GM23248 (cell line): Measurements from ENCODE around the gene CPSF4L. TPM values are rescaled to one million over a fixed set of nuclear protein-coding genes. Genes with fewer than 3 reads are reported as not detected.

Experiments used
- DNase-seq: peaks from one replicate; pipeline ENCODE4 v3.0.0-alpha.2; 2015
- H2AFZ ChIP-seq: fragments of 200-600 bp; sonication (generic); 2 replicates; pipeline ENCODE4 v1.6.1; 2016; ENCODE audit warnings: antibody characterized with exemption
- H3F3A ChIP-seq: fragments of 200-600 bp; sonication (generic); 2 replicates; pipeline ENCODE4 v1.6.1; 2016; ENCODE audit warnings: mild to moderate bottlenecking, antibody characterized with exemption, mixed run types; ENCODE audit not compliant: insufficient read depth
- H3K27ac ChIP-seq: fragments of 200-600 bp; sonication (generic); 2 replicates; pipeline ENCODE4 v1.5.1; 2016; ENCODE audit warnings: mild to moderate bottlenecking
- H3K27me3 ChIP-seq: fragments of 200-600 bp; sonication (generic); replicated peaks from 2 replicates; pipeline ENCODE4 v1.6.1; 2016; ENCODE audit warnings: mild to moderate bottlenecking; ENCODE audit not compliant: insufficient read depth
- H3K36me3 ChIP-seq: fragments of 200-600 bp; sonication (generic); 2 replicates; pipeline ENCODE4 v1.6.1; 2016; ENCODE audit warnings: low read depth, mild to moderate bottlenecking
- H3K4me1 ChIP-seq: fragments of 200-600 bp; sonication (generic); 2 replicates; pipeline ENCODE4 v1.6.1; 2016; ENCODE audit warnings: mild to moderate bottlenecking; ENCODE audit not compliant: insufficient read depth
- H3K4me2 ChIP-seq: fragments of 200-600 bp; sonication (generic); one replicate; pipeline ENCODE4 v1.6.1; 2016; ENCODE audit warnings: mild to moderate bottlenecking; ENCODE audit not compliant: unreplicated experiment
- H3K4me3 ChIP-seq: fragments of 200-600 bp; sonication (generic); 2 replicates; pipeline ENCODE4 v1.5.1; 2016; ENCODE audit warnings: mild to moderate bottlenecking
- H3K79me2 ChIP-seq: fragments of 200-600 bp; sonication (generic); 2 replicates; pipeline ENCODE4 v1.6.1; 2016; ENCODE audit warnings: mild to moderate bottlenecking; ENCODE audit not compliant: insufficient read depth
- H3K9ac ChIP-seq: fragments of 200-600 bp; sonication (generic); 2 replicates; pipeline ENCODE4 v1.6.1; 2016; ENCODE audit warnings: mild to moderate bottlenecking
- H3K9me2 ChIP-seq: fragments of 200-600 bp; sonication (generic); 2 replicates; pipeline ENCODE4 v1.6.1; 2016; ENCODE audit warnings: mixed run types, mild to moderate bottlenecking, moderate library complexity; ENCODE audit not compliant: insufficient read depth
- H3K9me3 ChIP-seq: fragments of 200-600 bp; sonication (generic); one replicate; pipeline ENCODE4 v1.6.1; 2017; ENCODE audit warnings: low read depth
- H4K20me1 ChIP-seq: fragments of 200-600 bp; sonication (generic); 2 replicates; pipeline ENCODE4 v1.6.0; 2016; ENCODE audit not compliant: insufficient read depth
- EZH2 ChIP-seq: fragments of 200-600 bp; sonication (generic); IDR thresholded peaks from 2 replicates; pipeline ENCODE4 v1.6.1; 2018; ENCODE audit warnings: antibody characterized with exemption, mild to moderate bottlenecking; ENCODE audit not compliant: insufficient read depth, poor library complexity, severe bottlenecking
- EZH2phosphoT487 ChIP-seq: fragments of 200-600 bp; sonication (generic); IDR thresholded peaks from 2 replicates; pipeline ENCODE4 v1.6.1; 2018; ENCODE audit warnings: antibody characterized with exemption, moderate library complexity, mild to moderate bottlenecking, low read depth; ENCODE audit not compliant: insufficient read depth
- WGBS, 2 experiments: methylation state at CpG; one replicate each; pipeline ENCODE4 v1.1.6; 2015 to 2017; ENCODE audit warnings: low lambda C conversion rate in 2 of 2, low coverage in 1 of 2; ENCODE audit errors: missing lambda C conversion rate in 2 of 2; 5-methylcytosine and 5-hydroxymethylcytosine counted together
- in situ Hi-C: fragments of 300-500 bp; cut with MboI; formaldehyde crosslinking; loops from 2 replicates; pipeline ENCODE4 v1.15.0; 2020
- polyA plus RNA-seq: library from polyadenylated mRNA; unstranded; fragments of >200 nt; fragmentation: Nextera tagmentation; extraction: Ambion mirVana; gene quantifications from 2 replicates; pipeline ENCODE4 v1.2.1, GENCODE V29; 2016
- total RNA-seq: library from RNA; depleted of rRNA; stranded (reverse); fragments of >200 nt; shearing (Covaris generic); gene quantifications from 2 replicates; pipeline ENCODE4 v1.2.3, GENCODE V29; 2014

CPSF4L gene
- total and polyA plus RNA-seq, 2 experiments from 2014 or later: not detected

- H3F3A ChIP-seq: peaks cover 21% of the 10 kb centered on the region
- no peaks in the 10 kb centered on the region for H3K9me3 ChIP-seq
- WGBS, 2 experiments: 72 to 75% methylated on average over 3 of the region's 3 CpGs
- H3K9ac ChIP-seq: no peak overlapping the region
- H4K20me1 ChIP-seq: peaks cover 5% of the 10 kb centered on the region; the same call in 1 of the 2 replicates
- no peak for DNase-seq
- peaks cover 81% of the 10 kb centered on the region for H3K79me2 ChIP-seq
- no peaks in the 10 kb centered on the region for H3K9me2 ChIP-seq
- no peak overlapping the region for H2AFZ ChIP-seq
- no peaks in the 10 kb centered on the region for H3K27me3 ChIP-seq
- TF ChIP-seq EZH2phosphoT487 (no peak), EZH2 (no peak)
- H3K36me3 ChIP-seq: no peaks in the 10 kb centered on the region
- no peak overlapping the region for H3K4me2 ChIP-seq
- in situ Hi-C loops: no loop called here
- H3K4me1 ChIP-seq: peaks cover 38% of the 10 kb centered on the region
- no peak overlapping the region for H3K27ac ChIP-seq
- no peak overlapping the region for H3K4me3 ChIP-seq
These were observed 38.7 kb upstream of the CPSF4L start for GRCh38 chr17:73300392-73300791.

- peaks cover 19% of the 10 kb centered on the region for H3F3A ChIP-seq
- peaks cover 31% of the 10 kb centered on the region for H3K4me1 ChIP-seq
- H4K20me1 ChIP-seq: peaks cover 5% of the 10 kb centered on the region; the same call in 1 of the 2 replicates
- no peak overlapping the region for H3K27ac ChIP-seq
- WGBS, 2 experiments: 89 to 92% methylated on average over 15 of the region's 15 CpGs
- H2AFZ ChIP-seq: no peak overlapping the region
- H3K27me3 ChIP-seq: no peaks in the 10 kb centered on the region
- H3K9me2 ChIP-seq: no peaks in the 10 kb centered on the region
- DNase-seq: no peak
- H3K9me3 ChIP-seq: no peaks in the 10 kb centered on the region
- no peaks in the 10 kb centered on the region for H3K36me3 ChIP-seq
- H3K79me2 ChIP-seq: peaks cover 94% of the 10 kb centered on the region
- H3K4me3 ChIP-seq: no peak overlapping the region
- no peak overlapping the region for H3K9ac ChIP-seq
- H3K4me2 ChIP-seq: no peak overlapping the region
- in situ Hi-C loops: no loop called here
- TF ChIP-seq EZH2 (no peak), EZH2phosphoT487 (no peak)
These were observed 36.5 kb upstream of the CPSF4L start for GRCh38 chr17:73297934-73298861.

- Histone ChIP-seq H3K27me3 (no peaks in the 10 kb centered on the region), H3F3A (peaks cover 38% of the 10 kb centered on the region), H3K9me2 (no peaks in the 10 kb centered on the region), H3K4me1 (peaks cover 49% of the 10 kb centered on the region), H3K36me3 (no peaks in the 10 kb centered on the region), H4K20me1 (peaks cover 5% of the 10 kb centered on the region; the same call in 1 of the 2 replicates), H3K9ac (no peak overlapping the region), H3K4me3 (no peak overlapping the region), H3K79me2 (peaks cover 75% of the 10 kb centered on the region), H3K4me2 (peak overlapping the region; percentile 30), H2AFZ (no peak overlapping the region), H3K27ac (peak overlapping the region; percentile 45), H3K9me3 (no peaks in the 10 kb centered on the region)
- WGBS, 2 experiments: 22 to 27% methylated on average over 9 of the region's 9 CpGs
- TF ChIP-seq EZH2phosphoT487 (no peak), EZH2 (no peak)
- peak; percentile 92 for DNase-seq
- in situ Hi-C loops: no loop called here
These were observed 31.8 kb upstream of the CPSF4L start for GRCh38 chr17:73293480-73293911.

- Histone ChIP-seq H2AFZ (no peak overlapping the region), H3K27me3 (no peaks in the 10 kb centered on the region), H3K4me3 (no peak overlapping the region), H3K79me2 (peaks cover 75% of the 10 kb centered on the region), H4K20me1 (peaks cover under 1% of the 10 kb centered on the region; the same call in 1 of the 2 replicates), H3K9me3 (no peaks in the 10 kb centered on the region), H3K27ac (peak overlapping the region; percentile 45; the same call in 1 of the 2 replicates), H3F3A (peaks cover 38% of the 10 kb centered on the region), H3K4me2 (peak overlapping the region; percentile 11), H3K36me3 (no peaks in the 10 kb centered on the region), H3K9me2 (no peaks in the 10 kb centered on the region), H3K4me1 (peaks cover 49% of the 10 kb centered on the region), H3K9ac (no peak overlapping the region)
- peak; percentile 24 for DNase-seq
- in situ Hi-C loops: no loop called here
- TF ChIP-seq EZH2phosphoT487: no peak
- no peak for TF ChIP-seq EZH2
- WGBS, 2 experiments: 49 to 59% methylated on average over 11 of the region's 11 CpGs
These were observed 31.4 kb upstream of the CPSF4L start for GRCh38 chr17:73293031-73293430.
